Upper lobe of left lung (tissue), 6 donors: ENCODE results near the gene LDLRAD3. TPM values are rescaled to one million over a fixed set of nuclear protein-coding genes. Genes with fewer than 3 reads are reported as not detected.
A peak's percentile ranks its signal among the peaks of the same experiment; 100 is the strongest.

Experiments
- ATAC-seq, 2 donors: fragments of 200-7000 bp; cut with Tn5 transposase; one replicate each; pipeline ENCODE4 v1.9.1; 2022; ENCODE audit warnings: mild to moderate bottlenecking in 2 of 2, moderate library complexity in 2 of 2; ENCODE audit not compliant: low FRiP score in 2 of 2
- DNase-seq, 2 donors: peaks; one replicate each; pipeline ENCODE4 v3.0.0-alpha.2; 2019 to 2020
- H3K27ac ChIP-seq, 4 donors: fragments of 200-600 bp; sonication (generic); one replicate each; pipeline ENCODE4 v1.5.1; 2016 to 2019
- H3K27me3 ChIP-seq, 4 donors: fragments of 200-600 bp; sonication (generic); one replicate each; pipeline ENCODE4 v1.5.1; 2017 to 2019
- H3K36me3 ChIP-seq, 4 donors: fragments of 200-600 bp; sonication (generic); one replicate each; pipeline ENCODE4 v1.5.1; 2016 to 2019
- H3K4me1 ChIP-seq, 4 donors: fragments of 200-600 bp; sonication (generic); one replicate each; pipeline ENCODE4 v1.5.1; 2018 to 2019
- H3K4me3 ChIP-seq, 4 donors: fragments of 200-600 bp; sonication (generic); one replicate each; pipeline ENCODE4 v1.5.1; 2017 to 2019; ENCODE audit warnings: mild to moderate bottlenecking in 2 of 4, moderate library complexity in 1 of 4
- H3K9me3 ChIP-seq, 4 donors: fragments of 200-600 bp; sonication (generic); one replicate each; pipeline ENCODE4 v1.5.1; 2018 to 2019
- CTCF ChIP-seq, 6 experiments: fragments of 450-650 bp in 4 of 6; fragments of 200-600 bp in 2 of 6; sonication (generic) in 2 of 6; IDR thresholded peaks; one replicate each; pipeline ENCODE4 v1.5.1; 2016 to 2019; ENCODE audit warnings: antibody characterized with exemption in 6 of 6
- EP300 ChIP-seq, 4 donors: sonication (generic); formaldehyde crosslinking; IDR thresholded peaks; one replicate each; pipeline ENCODE4 v1.5.1; 2017; ENCODE audit warnings: antibody characterized with exemption in 4 of 4, control low read depth in 2 of 4
- POLR2A ChIP-seq, 4 donors: fragments of 450-650 bp; IDR thresholded peaks; one replicate each; pipeline ENCODE4 v1.5.1; 2016 to 2017; ENCODE audit warnings: antibody characterized with exemption in 4 of 4, mild to moderate bottlenecking in 2 of 4
- POLR2AphosphoS5 ChIP-seq, 2 donors: sonication (generic); formaldehyde crosslinking; IDR thresholded peaks; one replicate each; pipeline ENCODE4 v1.5.1; 2017; ENCODE audit warnings: antibody characterized with exemption in 2 of 2
- WGBS, 2 donors: methylation state at CpG; one replicate each; pipeline ENCODE4 v1.1.5; 2017 to 2018; 5-methylcytosine and 5-hydroxymethylcytosine counted together
- total RNA-seq, 6 donors: library from RNA; depleted of rRNA in 4 of 6; stranded (reverse); fragments of >200 nt in 4 of 6; gene quantifications; one replicate each; pipeline versions ENCODE4 v1.1.0 to v1.2.1, GENCODE V29; 2016 to 2021
- donor health status: DM: no; HTN: no; CAD: no; lungs with moderate emphysema.
- donor health status: DM: no; HTN: yes; CAD: no; lungs with severe emphysema.

LDLRAD3 gene
- total RNA-seq, 6 donors from 2014 or later, result 4.4 to 16.8 (median 7.4) TPM

GRCh38 chr11:35968386-35969088 lies 24.7 kb downstream of the LDLRAD3 start:
- Histone ChIP-seq H3K27me3 (no peaks in the 10 kb centered on the region), H3K27ac (no peak overlapping the region), H3K9me3 (no peaks in the 10 kb centered on the region), H3K36me3 (no peaks in the 10 kb centered on the region), H3K4me1 (peaks cover 0 to 4% (median 2%) of the 10 kb centered on the region in 4 donors), H3K4me3 (no peak overlapping the region)
- no peak for ATAC-seq
- no peak for DNase-seq
- WGBS, 2 donors, result 84 to 88% methylated on average over 8 to 10 of the region's 10 CpGs
- TF ChIP-seq CTCF (IDR thresholded peaks at IDR 0.05), result no peak
- TF ChIP-seq POLR2AphosphoS5 (IDR thresholded peaks at IDR 0.05), result no peak
- TF ChIP-seq POLR2A (IDR thresholded peaks at IDR 0.05), result no peak
- no peak for TF ChIP-seq EP300 (IDR thresholded peaks at IDR 0.05)

- 64 to 69% methylated on average over 8 to 10 of the region's 10 CpGs for WGBS, 2 donors
- Histone ChIP-seq H3K36me3 (no peaks in the 10 kb centered on the region), H3K4me3 (no peak overlapping the region), H3K27me3 (no peaks in the 10 kb centered on the region), H3K9me3 (no peaks in the 10 kb centered on the region), H3K4me1 (peaks cover 0 to 4% (median 2%) of the 10 kb centered on the region in 4 donors), H3K27ac (no peak overlapping the region)
- no peak for TF ChIP-seq EP300 (IDR thresholded peaks at IDR 0.05)
- no peak for TF ChIP-seq CTCF (IDR thresholded peaks at IDR 0.05)
- ATAC-seq (no peak), DNase-seq (peak in 1 of 2 donors; percentile 35)
Observed at GRCh38 chr11:35969089-35970042, 25.5 kb downstream of the LDLRAD3 start.

- Histone ChIP-seq H3K27me3 (no peaks in the 10 kb centered on the region), H3K4me1 (peaks cover 0 to 4% (median 2%) of the 10 kb centered on the region in 4 donors), H3K27ac (no peak overlapping the region), H3K4me3 (no peak overlapping the region), H3K36me3 (no peaks in the 10 kb centered on the region), H3K9me3 (no peaks in the 10 kb centered on the region)
- no peak for DNase-seq
- no peak for ATAC-seq
- WGBS, 2 donors, result 73 to 78% methylated on average over 3 of the region's 3 CpGs
- TF ChIP-seq CTCF (IDR thresholded peaks at IDR 0.05), result no peak
- no peak for TF ChIP-seq POLR2A (IDR thresholded peaks at IDR 0.05)
- no peak for TF ChIP-seq POLR2AphosphoS5 (IDR thresholded peaks at IDR 0.05)
- no peak for TF ChIP-seq EP300 (IDR thresholded peaks at IDR 0.05)
Observed at GRCh38 chr11:35970445-35970844, 26.6 kb downstream of the LDLRAD3 start.

GRCh38 chr11:35971841-35972422 lies 28.1 kb downstream of the LDLRAD3 start:
- no peak overlapping the region for H3K27ac ChIP-seq
- TF ChIP-seq EP300 (IDR thresholded peaks at IDR 0.05) (no peak), POLR2A (IDR thresholded peaks at IDR 0.05) (no peak), CTCF (IDR thresholded peaks at IDR 0.05) (no peak), POLR2AphosphoS5 (IDR thresholded peaks at IDR 0.05) (no peak)
- H3K36me3 ChIP-seq, result no peaks in the 10 kb centered on the region
- ATAC-seq (no peak), DNase-seq (no peak)
- WGBS, 2 donors, result 84 to 90% methylated on average over 5 of the region's 5 CpGs
- H3K4me3 ChIP-seq, result no peak overlapping the region
- no peaks in the 10 kb centered on the region for H3K27me3 ChIP-seq
- no peaks in the 10 kb centered on the region for H3K9me3 ChIP-seq
- peaks cover 0 to 4% (median 2%) of the 10 kb centered on the region in 4 donors for H3K4me1 ChIP-seq
